ENCODE measurements around the gene PPP1R3A.

PPP1R3A gene

GRCh38 chr7:113856010-113856409 lies 62.8 kb downstream of the PPP1R3A start:
- Histone ChIP-seq H3K4me1 (ENCODE audit: control insufficient read depth in 2 of 2, insufficient read depth in 1 of 2, low read depth in 1 of 2, low read length in 2 of 2) (no peaks in the 10 kb centered on the region), H3K27ac (replicated peaks; ENCODE audit: low read length) (no peak overlapping the region), H3K18ac (ENCODE audit: low read length) (no peak overlapping the region), H3K4me2 (ENCODE audit: insufficient read depth, low read length, poor library complexity, severe bottlenecking) (no peak overlapping the region), H4K8ac (ENCODE audit: low read depth, low read length) (peak overlapping the region; percentile 17), H3K14ac (ENCODE audit: low read length) (no peak overlapping the region), H3K9me3 (replicated peaks in 1 of 2; ENCODE audit: control insufficient read depth in 2 of 2, insufficient read depth in 1 of 2, low read depth in 1 of 2, low read length in 2 of 2) (no peaks in the 10 kb centered on the region), H3K23ac (ENCODE audit: low read depth, low read length, poor library complexity) (no peak overlapping the region), H2AFZ (ENCODE audit: low read length) (no peak overlapping the region), H3K9ac (ENCODE audit: low read depth, low read length, poor library complexity) (no peak overlapping the region), H3K4ac (ENCODE audit: low read length) (no peak overlapping the region), H2AK5ac (ENCODE audit: low read depth, low read length) (no peak overlapping the region), H3K4me3 (ENCODE audit: low read length in 2 of 2) (no peak overlapping the region), H3K36me3 (replicated peaks in 1 of 2; ENCODE audit: control insufficient read depth in 2 of 2, insufficient read depth in 2 of 2, low read length in 2 of 2) (no peaks in the 10 kb centered on the region), H3K27me3 (ENCODE audit: control insufficient read depth in 3 of 3, insufficient read depth in 3 of 3, low read depth in 1 of 3, low read length in 3 of 3) (no peaks in the 10 kb centered on the region), H2BK5ac (ENCODE audit: low read length) (no peak overlapping the region), H2BK120ac (ENCODE audit: low read depth, low read length) (no peak overlapping the region), H3K79me1 (ENCODE audit: low read depth, low read length) (no peaks in the 10 kb centered on the region), H2BK12ac (ENCODE audit: low read length) (no peak overlapping the region), H4K91ac (ENCODE audit: low read depth, low read length, poor library complexity) (no peak overlapping the region), H2BK15ac (ENCODE audit: low read length) (no peak overlapping the region)
- DNase-seq (ENCODE audit: low spot score), result no peak
- no CpG with 5 or more reads among the region's 2 CpGs for WGBS, 2 donors (ENCODE audit: extremely low coverage in 2 of 2, insufficient read length in 2 of 2, insufficient replicate concordance in 1 of 2)

- H2AK5ac ChIP-seq (ENCODE audit: low read depth, low read length), result no peak overlapping the region
- no peak overlapping the region for H3K14ac ChIP-seq (ENCODE audit: low read length)
- H3K4me2 ChIP-seq (ENCODE audit: insufficient read depth, low read length, poor library complexity, severe bottlenecking), result no peak overlapping the region
- no peaks in the 10 kb centered on the region for H3K27me3 ChIP-seq (ENCODE audit: control insufficient read depth in 3 of 3, insufficient read depth in 3 of 3, low read depth in 1 of 3, low read length in 3 of 3)
- H3K4me1 ChIP-seq (ENCODE audit: control insufficient read depth in 2 of 2, insufficient read depth in 1 of 2, low read depth in 1 of 2, low read length in 2 of 2), result no peaks in the 10 kb centered on the region
- no peak overlapping the region for H2BK5ac ChIP-seq (ENCODE audit: low read length)
- H3K4ac ChIP-seq (ENCODE audit: low read length), result no peak overlapping the region
- no CpG with 5 or more reads among the region's 3 CpGs for WGBS, 2 donors (ENCODE audit: extremely low coverage in 2 of 2, insufficient read length in 2 of 2, insufficient replicate concordance in 1 of 2)
- H2AFZ ChIP-seq (ENCODE audit: low read length), result no peak overlapping the region
- H3K9ac ChIP-seq (ENCODE audit: low read depth, low read length, poor library complexity), result no peak overlapping the region
- no peak overlapping the region for H4K8ac ChIP-seq (ENCODE audit: low read depth, low read length)
- H4K91ac ChIP-seq (ENCODE audit: low read depth, low read length, poor library complexity), result no peak overlapping the region
- H3K4me3 ChIP-seq (ENCODE audit: low read length in 2 of 2), result no peak overlapping the region
- H3K18ac ChIP-seq (ENCODE audit: low read length), result no peak overlapping the region
- no peaks in the 10 kb centered on the region for H3K36me3 ChIP-seq (replicated peaks in 1 of 2; ENCODE audit: control insufficient read depth in 2 of 2, insufficient read depth in 2 of 2, low read length in 2 of 2)
- no peak for DNase-seq (ENCODE audit: low spot score)
- H3K27ac ChIP-seq (replicated peaks; ENCODE audit: low read length), result no peak overlapping the region
- H3K9me3 ChIP-seq (replicated peaks in 1 of 2; ENCODE audit: control insufficient read depth in 2 of 2, insufficient read depth in 1 of 2, low read depth in 1 of 2, low read length in 2 of 2), result no peaks in the 10 kb centered on the region
- H2BK15ac ChIP-seq (ENCODE audit: low read length), result no peak overlapping the region
- no peaks in the 10 kb centered on the region for H3K79me1 ChIP-seq (ENCODE audit: low read depth, low read length)
- no peak overlapping the region for H3K23ac ChIP-seq (ENCODE audit: low read depth, low read length, poor library complexity)
- H2BK12ac ChIP-seq (ENCODE audit: low read length), result no peak overlapping the region
- no peak overlapping the region for H2BK120ac ChIP-seq (ENCODE audit: low read depth, low read length)
Observed at GRCh38 chr7:113840954-113841353, 77.9 kb downstream of the PPP1R3A start.

- H3K9me3 ChIP-seq (replicated peaks in 1 of 2; ENCODE audit: control insufficient read depth in 2 of 2, insufficient read depth in 1 of 2, low read depth in 1 of 2, low read length in 2 of 2), result no peaks in the 10 kb centered on the region
- DNase-seq (ENCODE audit: low spot score), result no peak
- H2AK5ac ChIP-seq (ENCODE audit: low read depth, low read length), result no peak overlapping the region
- H3K4me2 ChIP-seq (ENCODE audit: insufficient read depth, low read length, poor library complexity, severe bottlenecking), result no peak overlapping the region
- no peak overlapping the region for H3K18ac ChIP-seq (ENCODE audit: low read length)
- no peaks in the 10 kb centered on the region for H3K4me1 ChIP-seq (ENCODE audit: control insufficient read depth in 2 of 2, insufficient read depth in 1 of 2, low read depth in 1 of 2, low read length in 2 of 2)
- no peak overlapping the region for H2AFZ ChIP-seq (ENCODE audit: low read length)
- no peak overlapping the region for H2BK5ac ChIP-seq (ENCODE audit: low read length)
- H3K27me3 ChIP-seq (ENCODE audit: control insufficient read depth in 3 of 3, insufficient read depth in 3 of 3, low read depth in 1 of 3, low read length in 3 of 3), result no peaks in the 10 kb centered on the region
- no peak overlapping the region for H4K8ac ChIP-seq (ENCODE audit: low read depth, low read length)
- no peak overlapping the region for H4K91ac ChIP-seq (ENCODE audit: low read depth, low read length, poor library complexity)
- no peak overlapping the region for H2BK15ac ChIP-seq (ENCODE audit: low read length)
- no CpG with 5 or more reads among the region's 2 CpGs for WGBS, 2 donors (ENCODE audit: extremely low coverage in 2 of 2, insufficient read length in 2 of 2, insufficient replicate concordance in 1 of 2)
- no peak overlapping the region for H2BK120ac ChIP-seq (ENCODE audit: low read depth, low read length)
- H3K9ac ChIP-seq (ENCODE audit: low read depth, low read length, poor library complexity), result no peak overlapping the region
- no peak overlapping the region for H3K4me3 ChIP-seq (ENCODE audit: low read length in 2 of 2)
- H3K79me1 ChIP-seq (ENCODE audit: low read depth, low read length), result no peaks in the 10 kb centered on the region
- no peak overlapping the region for H3K4ac ChIP-seq (ENCODE audit: low read length)
- no peak overlapping the region for H3K27ac ChIP-seq (replicated peaks; ENCODE audit: low read length)
- H3K36me3 ChIP-seq (replicated peaks in 1 of 2; ENCODE audit: control insufficient read depth in 2 of 2, insufficient read depth in 2 of 2, low read length in 2 of 2), result no peaks in the 10 kb centered on the region
- no peak overlapping the region for H3K14ac ChIP-seq (ENCODE audit: low read length)
- H3K23ac ChIP-seq (ENCODE audit: low read depth, low read length, poor library complexity), result no peak overlapping the region
- H2BK12ac ChIP-seq (ENCODE audit: low read length), result no peak overlapping the region
Observed at GRCh38 chr7:113835367-113835766, 83.4 kb downstream of the PPP1R3A start.

GRCh38 chr7:113832196-113832745 lies 86.5 kb downstream of the PPP1R3A start:
- no peaks in the 10 kb centered on the region for H3K4me1 ChIP-seq (ENCODE audit: control insufficient read depth in 2 of 2, insufficient read depth in 1 of 2, low read depth in 1 of 2, low read length in 2 of 2)
- WGBS, 2 donors (ENCODE audit: extremely low coverage in 2 of 2, insufficient read length in 2 of 2, insufficient replicate concordance in 1 of 2), result no CpG with 5 or more reads among the region's 1 CpG
- DNase-seq (ENCODE audit: low spot score), result no peak

More at GRCh38 chr7:113832196-113832745, 86.5 kb downstream of the PPP1R3A start:
- no peak overlapping the region for H3K18ac ChIP-seq (ENCODE audit: low read length)
- H3K4me2 ChIP-seq (ENCODE audit: insufficient read depth, low read length, poor library complexity, severe bottlenecking), result no peak overlapping the region
- H2BK15ac ChIP-seq (ENCODE audit: low read length), result no peak overlapping the region
- H3K36me3 ChIP-seq (replicated peaks in 1 of 2; ENCODE audit: control insufficient read depth in 2 of 2, insufficient read depth in 2 of 2, low read length in 2 of 2), result no peaks in the 10 kb centered on the region
- no peak overlapping the region for H2AK5ac ChIP-seq (ENCODE audit: low read depth, low read length)
- H4K8ac ChIP-seq (ENCODE audit: low read depth, low read length), result no peak overlapping the region
- no peak overlapping the region for H2BK120ac ChIP-seq (ENCODE audit: low read depth, low read length)
- H3K14ac ChIP-seq (ENCODE audit: low read length), result no peak overlapping the region
- no peak overlapping the region for H3K27ac ChIP-seq (replicated peaks; ENCODE audit: low read length)
- H2AFZ ChIP-seq (ENCODE audit: low read length), result no peak overlapping the region
- no peak overlapping the region for H4K91ac ChIP-seq (ENCODE audit: low read depth, low read length, poor library complexity)
- H3K9ac ChIP-seq (ENCODE audit: low read depth, low read length, poor library complexity), result no peak overlapping the region
- no peak overlapping the region for H3K4me3 ChIP-seq (ENCODE audit: low read length in 2 of 2)
- no peaks in the 10 kb centered on the region for H3K9me3 ChIP-seq (replicated peaks in 1 of 2; ENCODE audit: control insufficient read depth in 2 of 2, insufficient read depth in 1 of 2, low read depth in 1 of 2, low read length in 2 of 2)
- no peaks in the 10 kb centered on the region for H3K27me3 ChIP-seq (ENCODE audit: control insufficient read depth in 3 of 3, insufficient read depth in 3 of 3, low read depth in 1 of 3, low read length in 3 of 3)
- no peak overlapping the region for H3K4ac ChIP-seq (ENCODE audit: low read length)
- H3K79me1 ChIP-seq (ENCODE audit: low read depth, low read length), result no peaks in the 10 kb centered on the region
- no peak overlapping the region for H2BK5ac ChIP-seq (ENCODE audit: low read length)
- H2BK12ac ChIP-seq (ENCODE audit: low read length), result no peak overlapping the region
- H3K23ac ChIP-seq (ENCODE audit: low read depth, low read length, poor library complexity), result no peak overlapping the region
